SH-SY5Y (cell line): Measurements from ENCODE around the gene IRF7.

ENCODE experiments used
- GATA2 ChIP-seq: IDR thresholded peaks from 2 replicates; pipeline ENCODE4 v1.6.1; 2011; ENCODE audit warnings: mild to moderate bottlenecking, low read depth, low read length
- GATA3 ChIP-seq: IDR thresholded peaks from 2 replicates; pipeline ENCODE4 v1.6.1; 2011; ENCODE audit warnings: low read depth, mild to moderate bottlenecking, low read length, moderate library complexity

- TF ChIP-seq GATA2 (no peak), GATA3 (no peak)
These were observed 48.6 kb downstream of the IRF7 start for GRCh38 chr11:567011-567628.
